Activated naive CD4-positive, alpha-beta T cell treated with anti-CD3 and anti-CD28 coated beads for 36 hours (primary cell): ENCODE data around the gene PI16. TPM values are rescaled to one million over a fixed set of nuclear protein-coding genes. Genes with fewer than 3 reads are reported as not detected.
A peak's percentile ranks its signal among the peaks of the same experiment; 100 is the strongest.

Experiments
- CTCF ChIA-PET: fragments of 350-600 bp; sonication (Branson Sonifier 250); formaldehyde crosslinking; loops from one replicate; lab custom pipeline; 2021; ENCODE audit warnings: antibody characterized with exemption; lab: Charles Lee
- DNase-seq: peaks from one replicate; pipeline ENCODE4 v3.0.0-alpha.2; 2020
- H3K27ac Mint-ChIP-seq: one replicate; pipeline ENCODE4 v1.8.0; 2021; ENCODE audit warnings: mild to moderate bottlenecking, mixed read lengths
- H3K27me3 Mint-ChIP-seq: one replicate; pipeline ENCODE4 v1.8.0; 2021; ENCODE audit warnings: low read depth, mixed read lengths
- H3K36me3 Mint-ChIP-seq: one replicate; pipeline ENCODE4 v1.8.0; 2021; ENCODE audit warnings: low read depth, mixed read lengths
- H3K4me1 Mint-ChIP-seq: one replicate; pipeline ENCODE4 v1.8.0; 2021; ENCODE audit warnings: low read depth, mixed read lengths
- H3K4me3 Mint-ChIP-seq: one replicate; pipeline ENCODE4 v1.8.0; 2021; ENCODE audit warnings: mild to moderate bottlenecking, moderate library complexity, mixed read lengths
- H3K9me3 Mint-ChIP-seq: one replicate; pipeline ENCODE4 v1.8.0; 2021; ENCODE audit warnings: mixed read lengths
- intact Hi-C: fragments of 100-400 bp; cut with micrococcal nuclease; formaldehyde crosslinking; loops from one replicate; pipeline ENCODE4 v1.15.1; 2023
- total RNA-seq, 2 experiments: library from RNA; stranded (reverse); gene quantifications; one replicate each; pipeline ENCODE4 v1.2.3, GENCODE V29; 2021

PI16 gene
- total RNA-seq, 2 experiments from 2014 or later: 0.24 to 0.27 TPM

GRCh38 chr6:36961441-36962435 is 7.2 kb downstream of the PI16 start:
- H3K4me3 Mint-ChIP-seq: no peak overlapping the region
- H3K4me1 Mint-ChIP-seq: peaks cover 30% of the 10 kb centered on the region
- no peak for DNase-seq
- CTCF ChIA-PET: interaction anchor here (1.2 kb wide), 2 partner anchors 56 to 77 kb away, joined by 3 to 4 read pairs; no protein-coding TSS in a partner anchor
- peaks cover 1% of the 10 kb centered on the region for H3K36me3 Mint-ChIP-seq
- intact Hi-C loops: loop anchor here (5.0 kb wide), 1 partner anchor 49 kb away; no protein-coding TSS in a partner anchor
- no peak overlapping the region for H3K27ac Mint-ChIP-seq
- no peaks in the 10 kb centered on the region for H3K9me3 Mint-ChIP-seq
- H3K27me3 Mint-ChIP-seq: no peaks in the 10 kb centered on the region

DNA sequence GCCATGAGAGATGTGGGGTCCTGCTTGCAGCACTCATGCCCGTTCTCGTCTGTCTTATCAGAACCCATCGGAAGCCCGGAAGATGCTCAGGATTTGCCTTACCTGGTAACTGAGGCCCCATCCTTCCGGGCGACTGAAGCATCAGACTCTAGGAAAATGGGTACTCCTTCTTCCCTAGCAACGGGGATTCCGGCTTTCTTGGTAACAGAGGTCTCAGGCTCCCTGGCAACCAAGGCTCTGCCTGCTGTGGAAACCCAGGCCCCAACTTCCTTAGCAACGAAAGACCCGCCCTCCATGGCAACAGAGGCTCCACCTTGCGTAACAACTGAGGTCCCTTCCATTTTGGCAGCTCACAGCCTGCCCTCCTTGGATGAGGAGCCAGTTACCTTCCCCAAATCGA is 8.3 kb downstream of the PI16 start:
- Mint-ChIP-seq H3K27ac (peak overlapping the region; percentile 39), H3K4me1 (peaks cover 30% of the 10 kb centered on the region), H3K4me3 (peak overlapping the region; percentile 9), H3K27me3 (no peaks in the 10 kb centered on the region), H3K36me3 (peaks cover 4% of the 10 kb centered on the region), H3K9me3 (no peaks in the 10 kb centered on the region)
- CTCF ChIA-PET: interaction anchor here (0.5 to 1.2 kb wide), 3 partner anchors 55 to 78 kb away, joined by 3 to 4 read pairs (median 3); no protein-coding TSS in a partner anchor
- DNase-seq: peak; percentile 90
- intact Hi-C loops: loop anchor here (5.0 kb wide), 1 partner anchor 51 kb away; no protein-coding TSS in a partner anchor

DNA sequence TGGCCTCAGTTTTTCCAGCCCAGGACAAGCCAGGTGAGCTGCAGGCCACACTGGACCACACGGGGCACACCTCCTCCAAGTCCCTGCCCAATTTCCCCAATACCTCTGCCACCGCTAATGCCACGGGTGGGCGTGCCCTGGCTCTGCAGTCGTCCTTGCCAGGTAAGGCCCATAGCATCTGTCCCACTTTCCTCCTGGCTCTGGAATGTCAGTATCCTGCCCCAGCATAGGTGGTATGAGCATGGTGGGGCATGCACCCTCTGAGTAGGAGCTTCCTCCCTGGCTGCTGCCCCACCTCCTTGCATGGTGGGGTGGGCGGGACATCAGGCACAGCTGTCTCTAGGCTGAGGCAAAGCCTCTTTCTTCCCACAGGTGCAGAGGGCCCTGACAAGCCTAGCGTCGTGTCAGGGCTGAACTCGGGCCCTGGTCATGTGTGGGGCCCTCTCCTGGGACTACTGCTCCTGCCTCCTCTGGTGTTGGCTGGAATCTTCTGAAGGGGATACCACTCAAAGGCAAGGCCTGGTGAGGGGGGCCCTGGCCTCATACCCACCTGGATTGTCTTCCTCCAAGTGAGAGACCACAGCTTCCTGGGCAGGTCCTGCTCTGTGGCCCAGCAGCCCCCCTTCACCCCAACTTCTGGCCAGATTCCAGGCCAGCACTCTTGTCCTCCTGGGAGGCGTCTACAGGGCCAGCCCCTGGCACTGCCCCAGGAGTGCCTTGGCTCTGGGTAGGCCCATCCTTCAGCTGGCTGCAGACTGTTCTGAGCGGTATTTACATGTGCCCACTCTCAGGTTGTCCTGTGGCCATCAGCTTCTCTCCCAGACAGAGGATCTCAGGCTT is 9.1 kb downstream of the PI16 start:
- H3K36me3 Mint-ChIP-seq: peaks cover 7% of the 10 kb centered on the region
- no peaks in the 10 kb centered on the region for H3K9me3 Mint-ChIP-seq
- no peak overlapping the region for H3K4me3 Mint-ChIP-seq
- no peaks in the 10 kb centered on the region for H3K27me3 Mint-ChIP-seq
- CTCF ChIA-PET: interaction anchor here (0.5 to 1.8 kb wide), 3 partner anchors 55 to 79 kb away, joined by 3 to 5 read pairs (median 3); no protein-coding TSS in a partner anchor
- H3K27ac Mint-ChIP-seq: peak overlapping the region; percentile 39
- H3K4me1 Mint-ChIP-seq: peaks cover 30% of the 10 kb centered on the region
- DNase-seq: no peak
- intact Hi-C loops: loop anchor here (5.0 kb wide), 1 partner anchor 51 kb away; no protein-coding TSS in a partner anchor

GRCh38 chr6:36964349-36964748 is 9.8 kb downstream of the PI16 start:
- peaks cover 30% of the 10 kb centered on the region for H3K4me1 Mint-ChIP-seq
- no peak overlapping the region for H3K27ac Mint-ChIP-seq

DNA sequence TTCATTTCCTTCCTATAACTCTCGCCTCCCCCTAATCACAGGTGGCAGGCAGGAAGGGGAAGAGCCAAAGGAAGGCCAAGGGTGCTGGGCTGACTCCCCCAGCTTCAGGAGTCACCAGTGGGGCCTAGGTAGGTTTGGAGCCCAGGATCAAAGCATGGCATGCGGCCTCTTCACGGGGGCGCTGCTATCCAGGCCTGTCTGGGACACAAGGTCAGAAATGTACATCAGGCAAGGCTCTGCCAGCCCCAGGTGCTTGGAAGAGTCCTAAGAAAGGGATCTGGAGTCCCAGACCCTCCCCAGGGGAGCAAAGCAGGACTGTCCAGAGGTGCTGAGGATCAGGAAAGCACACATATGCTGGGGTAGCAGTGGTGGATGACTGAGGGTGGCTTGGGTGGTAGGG is 10.4 kb downstream of the PI16 start:
- H3K27me3 Mint-ChIP-seq: no peaks in the 10 kb centered on the region
- peaks cover 30% of the 10 kb centered on the region for H3K4me1 Mint-ChIP-seq
- no peak overlapping the region for H3K4me3 Mint-ChIP-seq
- intact Hi-C loops: loop anchor here (5.0 kb wide), 1 partner anchor 53 kb away; no protein-coding TSS in a partner anchor
- CTCF ChIA-PET: interaction anchor here (1.8 kb wide), 1 partner anchor 53 kb away, joined by 5 read pairs; no protein-coding TSS in a partner anchor
- no peak for DNase-seq
- no peaks in the 10 kb centered on the region for H3K9me3 Mint-ChIP-seq
- peaks cover 11% of the 10 kb centered on the region for H3K36me3 Mint-ChIP-seq
- peak overlapping the region; percentile 50 for H3K27ac Mint-ChIP-seq

More at GRCh38 chr6:36964349-36964748, 9.8 kb downstream of the PI16 start:
- CTCF ChIA-PET: interaction anchor here (1.8 kb wide), 1 partner anchor 54 kb away, joined by 5 read pairs; no protein-coding TSS in a partner anchor
- Mint-ChIP-seq H3K36me3 (peaks cover 9% of the 10 kb centered on the region), H3K4me3 (no peak overlapping the region), H3K27me3 (no peaks in the 10 kb centered on the region), H3K9me3 (no peaks in the 10 kb centered on the region)
- DNase-seq: no peak
- intact Hi-C loops: loop anchor here (5.0 kb wide), 1 partner anchor 52 kb away; no protein-coding TSS in a partner anchor

DNA sequence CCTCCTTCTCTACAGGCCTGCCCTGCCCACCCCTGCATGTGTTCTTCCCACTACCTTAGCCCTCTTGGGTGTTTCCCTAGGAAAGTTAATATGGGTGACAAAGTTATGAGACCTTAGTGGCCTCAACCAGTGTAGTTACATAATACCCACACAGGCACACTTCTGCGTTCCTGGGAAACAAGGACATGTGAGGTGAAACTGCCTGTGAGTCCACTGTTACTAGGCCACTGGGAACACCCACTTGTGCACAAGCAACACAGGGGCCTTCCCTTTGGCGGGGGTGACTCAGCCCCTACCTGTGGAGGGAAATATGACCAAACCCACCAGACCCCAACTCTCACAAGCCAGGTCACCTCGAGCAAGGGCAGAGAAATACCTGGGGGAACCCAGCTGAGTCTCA is 12.8 kb downstream of the PI16 start:
- Mint-ChIP-seq H3K27me3 (no peaks in the 10 kb centered on the region), H3K27ac (no peak overlapping the region), H3K4me3 (no peak overlapping the region), H3K4me1 (peaks cover 27% of the 10 kb centered on the region), H3K36me3 (peaks cover 21% of the 10 kb centered on the region), H3K9me3 (no peaks in the 10 kb centered on the region)
- intact Hi-C loops: no loop called here
- CTCF ChIA-PET: interaction anchor here (0.7 kb wide), 1 partner anchor 40 kb away, joined by 3 read pairs; no protein-coding TSS in a partner anchor
- no peak for DNase-seq

DNA sequence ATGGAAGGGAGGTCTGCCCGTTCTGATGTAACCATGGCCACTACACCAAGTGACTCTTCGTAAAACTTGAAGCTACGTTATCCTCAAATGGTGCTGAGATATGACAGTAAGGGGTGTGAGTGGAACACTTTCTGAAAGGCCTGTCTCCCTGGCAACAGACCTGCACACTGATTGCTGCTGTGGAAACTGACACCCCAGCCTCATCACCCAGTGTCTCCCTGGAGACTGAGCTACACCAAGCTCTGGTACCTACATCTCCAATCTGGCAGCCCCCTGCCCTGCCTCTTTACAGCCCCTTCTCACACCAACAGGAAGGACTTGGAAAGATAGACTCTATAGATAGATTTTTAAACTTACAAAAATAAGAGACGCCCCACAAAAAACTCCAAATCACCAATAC is 13.2 kb downstream of the PI16 start:
- no peak for DNase-seq
- Mint-ChIP-seq H3K9me3 (no peaks in the 10 kb centered on the region), H3K4me1 (peaks cover 24% of the 10 kb centered on the region), H3K27me3 (no peaks in the 10 kb centered on the region), H3K27ac (no peak overlapping the region), H3K4me3 (no peak overlapping the region), H3K36me3 (peaks cover 23% of the 10 kb centered on the region)
- intact Hi-C loops: no loop called here
- CTCF ChIA-PET: no interaction called here

DNA sequence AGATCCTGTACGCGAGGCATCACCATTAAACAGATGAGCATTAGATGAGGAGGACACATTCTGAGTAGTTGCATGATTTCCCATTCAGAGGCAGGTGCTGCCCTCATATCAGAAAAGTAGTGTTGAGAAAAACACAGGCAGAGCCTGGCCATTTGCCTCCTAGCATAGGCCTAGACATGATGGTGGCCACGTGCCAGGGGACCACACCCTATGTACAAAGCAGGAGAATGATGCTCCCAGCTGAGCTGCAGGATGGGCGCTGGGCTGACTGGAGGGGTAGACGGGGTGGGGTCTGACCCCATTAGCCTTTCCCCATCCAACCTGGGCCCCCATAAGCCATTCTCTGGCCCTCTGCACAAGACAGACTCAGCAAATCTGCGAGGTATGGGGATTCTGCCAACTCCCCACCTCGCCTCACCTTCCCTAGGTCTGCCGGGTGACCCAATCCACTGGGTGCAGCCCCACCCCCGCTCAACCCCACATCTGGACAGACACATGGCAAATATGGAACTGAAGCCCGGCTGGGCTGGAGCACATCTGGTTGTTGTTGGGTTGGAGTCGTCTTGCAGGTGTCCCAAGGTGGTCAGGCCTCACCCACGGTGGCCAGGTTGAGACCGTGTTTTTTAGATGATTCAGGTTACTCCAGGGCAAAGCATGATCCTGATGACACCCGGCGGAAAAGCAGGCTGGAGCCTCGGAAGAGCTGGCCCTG is 13.9 kb downstream of the PI16 start:
- peaks cover 23% of the 10 kb centered on the region for H3K36me3 Mint-ChIP-seq
- H3K9me3 Mint-ChIP-seq: no peaks in the 10 kb centered on the region
- CTCF ChIA-PET: no interaction called here
- no peak overlapping the region for H3K4me3 Mint-ChIP-seq
- DNase-seq: no peak
- no peak overlapping the region for H3K27ac Mint-ChIP-seq
- peaks cover 18% of the 10 kb centered on the region for H3K4me1 Mint-ChIP-seq
- no peaks in the 10 kb centered on the region for H3K27me3 Mint-ChIP-seq
- intact Hi-C loops: no loop called here

- intact Hi-C loops: no loop called here
- no peaks in the 10 kb centered on the region for H3K27me3 Mint-ChIP-seq
- DNase-seq: no peak
- no peaks in the 10 kb centered on the region for H3K9me3 Mint-ChIP-seq
- H3K4me3 Mint-ChIP-seq: no peak overlapping the region
- peaks cover 9% of the 10 kb centered on the region for H3K4me1 Mint-ChIP-seq
- H3K36me3 Mint-ChIP-seq: peaks cover 23% of the 10 kb centered on the region
- CTCF ChIA-PET: no interaction called here
- H3K27ac Mint-ChIP-seq: no peak overlapping the region
These were observed 14.7 kb downstream of the PI16 start for GRCh38 chr6:36969240-36969691.

DNA sequence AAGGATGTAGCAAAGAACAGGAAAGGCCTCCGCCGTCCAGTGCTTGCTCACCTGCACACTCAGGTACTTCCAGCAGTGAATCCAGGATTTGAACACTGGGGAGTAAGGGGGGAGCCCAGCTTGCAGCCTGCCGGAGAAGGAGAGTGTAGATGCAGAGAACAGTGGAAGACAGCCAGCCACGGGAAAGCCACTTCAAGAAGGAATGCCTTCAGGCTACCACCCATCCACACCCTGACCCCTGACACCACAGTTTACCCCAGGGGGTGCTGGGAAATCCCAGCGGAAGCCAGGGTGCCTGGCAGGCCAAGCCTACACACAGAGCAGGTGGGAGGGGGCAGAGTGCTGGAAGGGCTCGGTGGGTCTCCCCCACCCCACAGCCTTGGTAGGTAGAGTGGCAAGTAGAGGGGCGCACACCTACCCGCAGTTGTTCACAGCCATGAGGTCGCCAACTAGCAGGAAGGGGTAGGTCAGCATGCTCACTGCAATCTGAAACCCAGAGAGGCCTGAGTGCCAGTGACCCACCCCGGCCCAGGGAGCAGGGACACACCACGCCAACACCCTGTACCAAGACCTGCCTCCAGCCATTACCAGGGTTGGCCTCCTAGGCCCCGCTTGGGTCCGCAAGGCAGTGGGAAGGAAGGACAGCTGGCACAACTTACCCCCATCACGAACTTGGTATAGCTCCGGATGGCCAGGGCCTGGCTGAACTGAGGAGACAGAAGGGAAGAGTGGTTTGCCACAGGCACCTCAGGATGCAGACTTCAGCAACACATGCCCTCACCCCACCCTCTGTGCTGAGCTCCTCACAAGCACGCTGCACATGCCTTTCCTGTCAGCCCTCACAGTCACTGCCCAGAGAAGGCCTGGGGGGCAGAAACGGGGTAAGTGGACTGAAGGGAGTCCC is 15.7 kb downstream of the PI16 start:
- DNase-seq: no peak
- Mint-ChIP-seq H3K4me3 (no peak overlapping the region), H3K9me3 (no peaks in the 10 kb centered on the region), H3K4me1 (peaks cover 1% of the 10 kb centered on the region), H3K27me3 (no peaks in the 10 kb centered on the region), H3K27ac (peak overlapping the region; percentile 76), H3K36me3 (peaks cover 26% of the 10 kb centered on the region)
- intact Hi-C loops: no loop called here
- CTCF ChIA-PET: interaction anchor here (0.8 kb wide), 1 partner anchor 76 kb away, joined by 4 read pairs; no protein-coding TSS in a partner anchor
